Stimulated activated CD8-positive, alpha-beta memory T cell treated with anti-CD3 and anti-CD28 coated beads, Interleukin-15, amount 100 ng/mL, for 24 hours (primary cell): ENCODE measurements around the gene JAZF1.

Experiments
- DNase-seq: peaks from one replicate; pipeline ENCODE4 v3.0.0-alpha.2; 2020; ENCODE audit warnings: low read depth

The JAZF1 gene

GRCh38 chr7:28191184-28191583 is 10.6 kb upstream of the JAZF1 start:
- DNase-seq: no peak

- no peak for DNase-seq
Observed at GRCh38 chr7:28190077-28190710, 9.6 kb upstream of the JAZF1 start.

GRCh38 chr7:28187012-28187411 is 6.4 kb upstream of the JAZF1 start:
- no peak for DNase-seq

- DNase-seq: no peak
Observed at GRCh38 chr7:28183627-28184026, 3.0 kb upstream of the JAZF1 start.

GRCh38 chr7:28182071-28182471 is 1.5 kb upstream of the JAZF1 start:
- no peak for DNase-seq

GRCh38 chr7:28181416-28181815 is 821 bp upstream of the JAZF1 start:
- DNase-seq: no peak

- DNase-seq: no peak
Observed at GRCh38 chr7:28180031-28180363, 598 bp downstream of the JAZF1 start.

- peak; percentile 43 for DNase-seq
Observed at GRCh38 chr7:28179120-28180030, 1.2 kb downstream of the JAZF1 start.

- no peak for DNase-seq
Observed at GRCh38 chr7:28178599-28178998, 2.0 kb downstream of the JAZF1 start.

- no peak for DNase-seq
Observed at GRCh38 chr7:28177836-28178235, 2.8 kb downstream of the JAZF1 start.

- DNase-seq: no peak
Observed at GRCh38 chr7:28176645-28177044, 4.0 kb downstream of the JAZF1 start.

- DNase-seq: no peak
Observed at GRCh38 chr7:28176174-28176573, 4.4 kb downstream of the JAZF1 start.

GRCh38 chr7:28174901-28175661 is 5.5 kb downstream of the JAZF1 start:
- no peak for DNase-seq

- no peak for DNase-seq
Observed at GRCh38 chr7:28174442-28174841, 6.2 kb downstream of the JAZF1 start.

- DNase-seq: no peak
Observed at GRCh38 chr7:28173531-28173930, 7.1 kb downstream of the JAZF1 start.

GRCh38 chr7:28172958-28173357 is 7.6 kb downstream of the JAZF1 start:
- no peak for DNase-seq

GRCh38 chr7:28170701-28171100 is 9.9 kb downstream of the JAZF1 start:
- no peak for DNase-seq

GRCh38 chr7:28169230-28169629 is 11.4 kb downstream of the JAZF1 start:
- DNase-seq: no peak

GRCh38 chr7:28168393-28169158 is 12.0 kb downstream of the JAZF1 start:
- no peak for DNase-seq

GRCh38 chr7:28166982-28167715 is 13.4 kb downstream of the JAZF1 start:
- no peak for DNase-seq
